Mammary epithelial cell (primary cell): Measurements from ENCODE around the gene SLC7A10.

Experiments used
- EZH2 ChIP-seq: IDR thresholded peaks from 2 replicates; pipeline ENCODE4 v1.6.1; 2012; ENCODE audit warnings: low read length, inconsistent platforms, borderline replicate concordance
- TF ChIP-seq, protein P1 (sequence below), 2 donors: IDR thresholded peaks in 1 of 2; conservative IDR thresholded peaks in 1 of 2; 2 replicates each; pipeline ENCODE4 v1.5.1; 2011 to 2012; ENCODE audit warnings: inconsistent platforms in 2 of 2, low read length in 2 of 2, mild to moderate bottlenecking in 2 of 2, control low read depth in 1 of 2, low read depth in 1 of 2; ENCODE audit not compliant: insufficient read depth in 1 of 2; ENCODE audit errors: extremely low read depth in 1 of 2

DNA sequence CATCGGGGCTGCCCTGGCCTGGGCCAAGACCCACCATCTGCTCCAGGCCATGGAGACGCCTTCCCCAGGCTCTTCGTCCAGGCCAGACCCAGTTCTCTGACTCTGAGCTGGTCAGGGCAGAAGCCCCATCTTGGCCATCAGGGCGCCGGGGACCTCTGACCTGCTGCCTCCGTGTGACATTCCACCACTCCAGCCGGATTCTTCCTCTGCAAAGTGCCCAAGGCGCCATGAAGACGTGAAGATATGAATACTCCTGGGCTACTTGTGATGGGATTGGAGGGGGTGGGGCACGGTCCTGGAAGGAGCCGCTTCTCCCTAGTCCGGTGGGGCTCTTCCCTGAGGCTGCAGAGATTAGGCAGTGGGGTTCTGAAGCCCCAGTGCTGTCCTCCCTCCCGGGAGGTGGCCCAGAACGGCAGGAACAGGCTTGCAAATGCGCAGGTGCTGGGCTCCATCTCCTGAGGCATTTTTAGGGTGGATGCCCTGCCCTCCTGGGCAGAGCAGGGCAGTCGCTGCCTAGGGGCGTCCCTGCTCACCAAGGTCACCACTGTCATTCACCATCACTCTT lies 26.0 kb upstream of the SLC7A10 start:
- TF ChIP-seq, protein P1, sequence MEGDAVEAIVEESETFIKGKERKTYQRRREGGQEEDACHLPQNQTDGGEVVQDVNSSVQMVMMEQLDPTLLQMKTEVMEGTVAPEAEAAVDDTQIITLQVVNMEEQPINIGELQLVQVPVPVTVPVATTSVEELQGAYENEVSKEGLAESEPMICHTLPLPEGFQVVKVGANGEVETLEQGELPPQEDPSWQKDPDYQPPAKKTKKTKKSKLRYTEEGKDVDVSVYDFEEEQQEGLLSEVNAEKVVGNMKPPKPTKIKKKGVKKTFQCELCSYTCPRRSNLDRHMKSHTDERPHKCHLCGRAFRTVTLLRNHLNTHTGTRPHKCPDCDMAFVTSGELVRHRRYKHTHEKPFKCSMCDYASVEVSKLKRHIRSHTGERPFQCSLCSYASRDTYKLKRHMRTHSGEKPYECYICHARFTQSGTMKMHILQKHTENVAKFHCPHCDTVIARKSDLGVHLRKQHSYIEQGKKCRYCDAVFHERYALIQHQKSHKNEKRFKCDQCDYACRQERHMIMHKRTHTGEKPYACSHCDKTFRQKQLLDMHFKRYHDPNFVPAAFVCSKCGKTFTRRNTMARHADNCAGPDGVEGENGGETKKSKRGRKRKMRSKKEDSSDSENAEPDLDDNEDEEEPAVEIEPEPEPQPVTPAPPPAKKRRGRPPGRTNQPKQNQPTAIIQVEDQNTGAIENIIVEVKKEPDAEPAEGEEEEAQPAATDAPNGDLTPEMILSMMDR (conservative IDR thresholded peaks at IDR 0.05 in 1 of 2, IDR thresholded peaks at IDR 0.05 in 1 of 2; ENCODE audit: extremely low read depth in 1 of 2, insufficient read depth in 1 of 2, low read depth in 1 of 2, low read length in 2 of 2), result no peak
- TF ChIP-seq EZH2, result no peak
